ENCODE data around the gene ACTL7A.
A peak's percentile ranks its signal among the peaks of the same experiment; 100 is the strongest.
"Not testable (repeated sequence)": the region's sequence is repeated elsewhere in the genome, so short reads cannot be mapped to it uniquely, and the experiment has no call there.

The ACTL7A gene, protein sequence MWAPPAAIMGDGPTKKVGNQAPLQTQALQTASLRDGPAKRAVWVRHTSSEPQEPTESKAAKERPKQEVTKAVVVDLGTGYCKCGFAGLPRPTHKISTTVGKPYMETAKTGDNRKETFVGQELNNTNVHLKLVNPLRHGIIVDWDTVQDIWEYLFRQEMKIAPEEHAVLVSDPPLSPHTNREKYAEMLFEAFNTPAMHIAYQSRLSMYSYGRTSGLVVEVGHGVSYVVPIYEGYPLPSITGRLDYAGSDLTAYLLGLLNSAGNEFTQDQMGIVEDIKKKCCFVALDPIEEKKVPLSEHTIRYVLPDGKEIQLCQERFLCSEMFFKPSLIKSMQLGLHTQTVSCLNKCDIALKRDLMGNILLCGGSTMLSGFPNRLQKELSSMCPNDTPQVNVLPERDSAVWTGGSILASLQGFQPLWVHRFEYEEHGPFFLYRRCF

DNA sequence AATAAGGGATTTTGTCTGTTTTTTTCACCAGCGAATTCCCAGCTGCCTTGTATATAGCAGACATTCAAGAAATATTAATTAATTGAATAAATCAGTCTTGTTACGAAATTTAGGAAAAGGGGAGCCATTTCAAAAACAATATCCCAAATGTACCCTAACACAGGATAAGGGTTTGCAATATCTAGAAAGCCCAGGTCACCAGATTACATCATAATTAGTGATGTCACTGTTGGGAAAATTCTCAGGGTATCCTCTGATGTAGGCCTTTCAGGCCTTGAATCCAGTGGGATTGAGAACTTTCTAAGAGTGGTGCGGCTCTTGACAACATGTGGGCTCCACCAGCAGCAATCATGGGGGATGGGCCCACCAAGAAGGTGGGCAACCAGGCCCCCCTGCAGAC is at the start of gene ACTL7A:
Gene ACTL7A (plus strand): TSS at position 270 of the 400 bp plus-strand sequence. CDS start 57 bp downstream, at position 327.
- no peak for DNase-seq

DNA sequence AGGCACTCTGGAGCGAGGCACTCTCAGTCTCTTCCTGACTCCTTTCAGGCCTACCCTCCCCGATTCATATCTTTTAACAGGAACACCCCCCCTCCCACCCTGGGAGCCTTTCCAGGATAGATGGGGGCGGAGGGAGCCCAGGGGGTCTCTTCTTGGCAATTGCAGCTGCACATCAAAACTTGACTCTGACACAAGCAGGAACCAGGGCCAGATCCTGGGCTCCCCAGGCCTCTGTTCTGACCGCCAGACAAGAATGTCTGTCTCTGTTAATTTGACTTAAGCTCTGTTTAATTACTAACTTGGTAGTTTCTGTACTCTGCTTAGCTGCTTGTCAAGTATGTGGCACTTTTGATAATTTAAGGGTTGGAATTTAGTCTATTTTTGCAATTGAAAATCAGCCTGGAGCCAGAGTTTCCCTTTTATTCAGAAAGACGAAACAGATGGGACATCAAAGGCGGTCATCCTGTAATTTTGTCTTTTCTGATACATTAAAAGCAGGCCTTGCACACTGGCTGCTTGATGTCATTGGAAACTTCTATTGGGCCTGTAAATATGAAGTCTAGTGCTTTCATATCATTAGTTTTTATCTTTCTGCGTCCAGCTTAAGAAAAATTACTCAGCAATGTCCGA is 49.6 kb upstream of the ACTL7A start:
- no peak for DNase-seq

GRCh38 chr9:108813951-108814601 is 48.0 kb upstream of the ACTL7A start:
- DNase-seq: peak; percentile 77 to 78 (median 77)

GRCh38 chr9:108815156-108815555 is 46.9 kb upstream of the ACTL7A start:
- DNase-seq: no peak

DNA sequence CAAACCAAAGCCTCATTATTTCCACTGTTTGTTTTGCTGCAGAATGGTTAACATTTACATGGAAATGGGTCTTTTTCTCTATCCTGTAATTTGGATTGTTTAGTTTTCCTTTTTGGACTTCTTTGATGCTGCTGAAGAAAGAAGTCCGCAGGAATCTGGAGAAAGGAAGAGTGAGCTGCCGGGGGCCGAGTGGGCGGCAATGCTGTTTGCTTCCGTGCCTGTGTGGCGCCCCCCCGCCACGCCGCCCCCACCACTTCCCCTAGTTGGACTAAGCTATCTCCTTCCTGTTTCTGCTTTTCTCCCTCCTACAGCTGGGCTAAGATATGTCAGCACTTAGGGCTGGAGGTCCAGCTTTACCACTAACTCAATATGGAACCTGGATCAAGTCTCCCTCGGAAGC is 46.0 kb upstream of the ACTL7A start:
- peak; percentile 66 to 79 (median 74) for DNase-seq

DNA sequence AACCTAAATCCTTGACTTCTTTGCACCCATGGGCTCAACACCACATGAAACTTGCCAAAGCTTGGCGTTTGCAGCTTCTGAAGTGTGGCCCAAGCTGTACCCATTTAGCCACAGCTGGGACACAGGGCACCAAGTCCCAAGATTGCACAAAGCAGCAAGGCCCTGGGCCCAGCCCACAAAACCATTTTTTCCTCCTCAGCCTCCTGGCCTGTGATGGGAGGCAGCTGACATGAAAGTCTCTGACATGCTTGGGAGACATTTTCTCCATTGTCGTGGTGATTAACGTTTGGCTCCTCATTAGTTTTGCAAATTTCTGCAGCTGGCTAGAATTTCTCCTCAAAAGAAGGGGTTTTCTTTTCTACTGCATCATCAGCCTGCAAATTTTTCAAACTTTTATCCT is 38.2 kb upstream of the ACTL7A start:
- DNase-seq: no peak

- DNase-seq: peak in 1 of 3 donors; percentile 37
Observed at GRCh38 chr9:108830272-108830671, 31.8 kb upstream of the ACTL7A start.

DNA sequence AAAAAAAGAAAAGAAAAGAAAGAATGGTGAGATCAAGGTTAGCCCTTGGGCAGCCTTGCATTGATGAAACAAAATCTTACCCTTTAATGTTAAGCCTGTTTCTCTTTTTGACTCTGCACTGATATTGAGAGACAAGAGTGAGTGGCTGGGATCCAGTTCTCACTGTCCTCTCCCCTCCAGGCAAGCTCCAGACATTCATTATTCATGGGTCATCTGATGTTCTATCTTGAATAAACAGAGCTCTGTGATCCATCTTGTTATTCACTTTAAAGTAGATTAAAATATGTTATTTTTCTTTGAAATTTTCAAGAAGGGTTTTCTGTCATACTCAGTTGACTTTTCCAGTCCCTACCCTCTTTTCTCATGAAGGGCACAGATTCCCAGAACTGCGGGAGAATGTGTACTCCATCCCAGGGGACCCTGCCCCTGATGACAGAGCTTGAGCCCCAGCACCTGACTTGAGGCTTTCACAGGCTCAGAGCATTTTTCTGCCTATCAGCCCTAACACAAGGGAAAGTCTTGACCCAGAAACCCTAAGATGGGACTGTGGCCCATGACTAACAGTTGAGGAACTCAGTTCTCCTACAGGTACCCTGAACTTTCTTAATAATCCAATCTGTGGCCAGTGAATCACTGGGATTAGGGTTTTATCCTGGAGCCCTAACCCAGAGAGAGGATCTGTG is 30.4 kb upstream of the ACTL7A start:
- no peak for DNase-seq

- no peak for DNase-seq
Observed at GRCh38 chr9:108832179-108832500, 29.9 kb upstream of the ACTL7A start.

- peak; percentile 12 to 32 (median 30) for DNase-seq
Observed at GRCh38 chr9:108834959-108835665, 27.0 kb upstream of the ACTL7A start.

DNA sequence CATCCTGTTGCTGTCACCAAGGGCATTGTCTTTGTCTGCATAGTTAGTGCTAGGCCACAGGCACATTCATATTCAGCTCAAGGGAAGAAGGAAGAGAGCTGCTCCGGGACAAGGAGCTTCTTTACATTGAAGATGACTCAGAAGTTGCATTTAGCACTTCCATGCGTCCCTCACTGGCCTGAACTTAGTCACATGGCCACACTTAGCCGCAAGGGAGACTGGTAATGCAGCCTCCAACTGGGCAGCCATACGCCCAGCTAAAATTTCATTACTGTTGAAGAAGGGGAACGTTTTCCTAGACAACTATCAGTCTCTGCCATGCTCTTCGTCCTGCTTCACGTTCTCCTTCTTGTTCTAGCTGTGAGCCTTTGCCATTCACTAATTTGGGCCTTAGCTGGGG is 26.2 kb upstream of the ACTL7A start:
- DNase-seq: peak; percentile 69 to 79 (median 70)

- no peak for DNase-seq
Observed at GRCh38 chr9:108836319-108836718, 25.7 kb upstream of the ACTL7A start.

DNA sequence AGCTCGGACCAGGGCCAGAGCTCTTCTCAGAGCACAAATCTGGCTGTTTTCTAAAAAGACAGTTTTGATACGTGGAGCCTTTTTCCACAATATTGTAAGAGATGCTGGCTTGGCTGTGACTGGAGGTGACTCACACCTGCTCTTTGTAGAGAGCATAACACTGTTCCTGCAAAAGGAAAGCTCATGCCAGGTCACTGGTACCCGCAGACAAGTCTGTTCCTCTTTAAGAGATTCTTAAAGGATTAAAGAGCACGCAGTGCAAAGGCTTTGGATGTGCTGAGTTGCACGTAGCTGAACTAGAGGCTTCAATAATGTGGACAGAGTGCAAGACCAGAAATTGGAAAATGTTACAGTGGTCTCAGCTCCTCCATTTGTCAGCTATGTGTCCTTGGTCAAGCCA is 25.3 kb upstream of the ACTL7A start:
- no peak for DNase-seq

DNA sequence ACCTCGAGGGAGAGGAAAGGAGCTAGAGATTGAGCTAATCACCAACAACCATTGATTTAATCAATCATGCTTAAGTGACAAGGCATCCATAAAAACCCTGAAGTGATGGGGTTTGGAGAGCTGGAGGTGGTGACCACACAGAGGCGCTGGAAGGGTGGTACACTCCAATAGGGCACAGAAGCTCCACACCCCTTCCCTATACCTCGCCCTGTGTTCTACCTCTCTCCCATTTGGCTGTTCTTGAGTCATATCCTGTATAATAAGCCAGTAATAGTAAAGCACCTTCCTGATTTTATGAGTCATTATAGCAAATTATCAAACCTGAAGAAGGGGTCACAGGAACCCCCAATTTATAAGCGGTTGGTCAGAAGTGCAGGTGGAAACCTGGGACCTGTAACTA is 24.5 kb upstream of the ACTL7A start:
- DNase-seq: no peak

- no peak for DNase-seq
Observed at GRCh38 chr9:108838017-108838416, 24.0 kb upstream of the ACTL7A start.

GRCh38 chr9:108839561-108839960 is 22.5 kb upstream of the ACTL7A start:
- not testable (repeated sequence) for DNase-seq

GRCh38 chr9:108842610-108843295 is 19.3 kb upstream of the ACTL7A start:
- peak in 2 of 3 donors; percentile 12 to 14 for DNase-seq

GRCh38 chr9:108844391-108844790 is 17.7 kb upstream of the ACTL7A start:
- no peak for DNase-seq

DNA sequence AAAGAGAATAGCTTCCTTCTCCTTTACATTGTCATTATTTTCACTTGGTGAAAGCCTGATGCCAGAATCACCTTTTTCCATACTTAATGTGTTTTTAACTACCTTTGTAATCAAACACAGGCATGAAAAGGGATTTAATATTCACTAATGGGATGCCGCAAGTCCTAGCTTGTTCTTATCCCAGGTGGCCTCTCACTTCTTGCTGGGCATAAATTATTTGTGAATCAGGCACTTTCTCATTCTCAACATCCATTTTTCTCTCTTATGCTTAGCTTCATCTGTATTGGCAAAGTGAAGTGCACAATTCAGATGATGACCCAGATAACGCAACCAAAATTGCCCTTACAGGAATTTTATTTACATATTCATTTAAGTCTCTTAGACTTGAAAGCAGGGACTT is 17.2 kb upstream of the ACTL7A start:
- no peak for DNase-seq

GRCh38 chr9:108845507-108845906 is 16.6 kb upstream of the ACTL7A start:
- DNase-seq: no peak

GRCh38 chr9:108845947-108846346 is 16.1 kb upstream of the ACTL7A start:
- DNase-seq: peak; percentile 17 to 30 (median 28)

DNA sequence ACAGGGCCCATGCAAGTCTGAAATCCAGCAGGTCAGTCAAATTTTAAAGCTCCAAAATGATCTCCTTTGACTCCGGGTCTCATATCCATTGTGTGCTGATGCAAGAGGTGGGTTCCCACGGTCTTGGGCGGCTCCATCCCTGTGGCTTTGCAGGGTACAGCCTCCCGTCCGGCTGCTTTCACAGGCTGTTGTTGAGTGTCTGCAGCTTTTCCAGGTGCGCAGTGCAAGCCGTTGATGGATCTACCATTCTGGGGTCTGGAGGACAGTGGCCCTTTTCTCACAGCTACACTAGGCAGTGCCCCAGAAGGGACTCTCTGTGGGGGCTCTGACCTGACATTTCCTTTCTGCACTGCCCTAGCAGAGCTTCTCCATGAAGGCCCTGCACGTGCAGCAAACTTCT is 13.8 kb upstream of the ACTL7A start:
- not testable (repeated sequence) for DNase-seq
